Islet of Langerhans (tissue), 1 donor: Measurements from ENCODE around the gene SMAD6.
"Not testable (repeated sequence)": the region's sequence is repeated elsewhere in the genome, so short reads cannot be mapped to it uniquely, and the experiment has no call there.

Experiments
- FAIRE-seq: peaks from one replicate; lab custom pipeline; 2011; peaks lifted over from hg19 to GRCh38; lab: Jason Lieb, UNC

SMAD6 gene

DNA sequence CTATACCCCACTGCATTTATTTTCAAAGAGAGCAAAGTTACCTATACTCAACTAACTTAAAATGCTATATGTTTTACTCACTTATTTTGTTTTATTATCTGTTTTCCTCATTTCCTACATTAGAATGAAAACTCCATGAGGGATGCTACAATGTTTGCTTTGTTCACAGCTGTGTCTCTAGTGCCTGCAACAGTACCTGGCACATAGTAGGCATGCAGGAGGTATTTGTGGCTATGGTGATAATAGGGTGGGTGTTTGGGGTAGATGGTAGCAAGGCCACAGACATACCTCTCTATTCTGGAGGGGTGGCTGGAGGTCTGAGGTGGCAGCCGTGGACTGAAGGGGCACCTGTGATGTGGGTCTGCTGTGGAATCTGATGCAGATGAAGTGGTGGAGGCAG, 24.7 kb upstream of the SMAD6 start:
- FAIRE-seq = no peak

DNA sequence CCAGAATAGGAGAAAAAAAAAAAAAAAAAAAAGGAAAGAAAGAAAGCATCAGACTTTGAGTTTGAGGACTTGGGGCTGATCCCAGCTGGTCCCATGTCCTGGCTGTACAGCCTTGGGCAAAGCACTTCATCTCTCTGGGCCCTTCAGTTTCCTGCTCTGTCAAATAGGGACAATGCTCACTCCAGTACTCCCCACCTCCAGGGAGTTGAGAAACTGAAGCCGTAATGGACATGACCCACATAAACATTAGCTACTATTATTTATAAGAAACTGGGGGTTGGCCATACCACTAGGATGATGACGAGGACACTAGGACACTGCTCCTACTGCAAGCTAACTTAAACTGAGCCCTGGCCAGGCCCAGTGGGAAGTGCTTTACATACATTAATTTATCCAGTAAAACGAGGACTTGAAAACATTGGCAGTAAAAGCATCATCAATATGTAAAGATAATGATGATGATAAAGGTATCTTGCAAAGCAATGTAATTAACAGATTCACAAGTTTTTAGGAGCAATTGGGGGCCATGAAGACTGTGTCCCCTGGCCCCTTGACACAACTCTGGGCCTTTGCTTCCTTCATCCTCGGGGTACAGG, 22.9 kb upstream of the SMAD6 start:
- FAIRE-seq = no peak

DNA sequence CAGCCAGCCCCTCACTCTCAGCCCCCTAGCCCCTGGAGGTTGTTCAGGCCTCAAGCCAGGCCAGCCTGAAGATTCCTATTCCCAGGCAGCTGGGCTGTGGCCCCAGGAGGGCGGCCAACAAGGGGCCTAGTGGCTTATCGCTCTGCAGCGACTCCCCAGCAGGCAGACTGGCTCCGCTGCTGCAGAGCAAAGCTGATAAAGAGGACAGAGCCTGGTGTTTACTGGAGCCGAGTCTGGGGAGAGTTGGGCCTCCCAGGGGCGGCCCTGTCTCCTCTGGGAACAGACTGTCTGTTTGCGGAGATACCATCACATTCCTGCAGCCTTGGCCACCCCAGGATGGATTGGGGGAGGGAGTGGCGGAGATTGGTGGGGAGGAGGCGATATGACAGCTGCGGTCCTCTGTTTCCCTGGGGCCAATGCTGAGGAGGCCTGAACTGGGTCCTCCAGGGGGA, 22.4 kb upstream of the SMAD6 start:
- no peak for FAIRE-seq

DNA sequence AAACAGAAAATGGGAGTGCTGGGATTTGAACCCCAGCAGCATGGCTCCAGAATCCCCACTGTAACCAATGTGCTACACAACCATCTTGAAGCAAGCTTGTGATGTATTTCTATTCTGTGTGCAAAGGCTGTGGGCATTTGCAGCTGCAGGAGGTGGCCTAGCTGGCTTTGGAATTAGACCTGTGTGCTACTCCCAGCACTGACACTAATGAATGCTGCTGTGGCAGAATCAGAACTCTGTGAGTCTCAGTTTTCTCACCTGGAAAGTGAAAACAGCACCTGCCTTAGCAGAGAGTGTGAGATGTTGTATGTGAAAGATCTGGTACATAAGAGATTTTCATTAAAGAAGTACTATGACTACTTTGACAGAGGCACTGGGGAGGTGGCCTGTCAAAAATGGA, 21.5 kb upstream of the SMAD6 start:
- no peak for FAIRE-seq

DNA sequence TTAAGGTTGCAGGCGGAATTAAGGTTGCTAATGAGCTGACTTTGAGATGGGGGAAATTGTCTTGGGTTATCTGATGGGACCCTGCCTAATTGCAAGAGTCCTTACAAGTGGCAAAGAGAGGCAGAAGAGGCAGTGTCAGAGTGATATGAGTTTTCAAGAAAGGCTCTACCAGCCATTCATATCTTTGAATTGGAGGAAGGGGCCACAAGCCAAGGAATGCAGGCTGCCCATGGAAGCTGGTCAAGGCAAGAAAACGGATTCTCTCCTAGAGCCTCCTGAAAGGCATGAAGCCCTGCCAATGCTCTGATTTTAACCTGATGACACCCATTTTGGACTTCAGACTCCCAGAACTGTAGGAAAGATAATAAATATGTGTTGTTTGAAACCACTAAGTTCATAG, 20.6 kb upstream of the SMAD6 start:
- FAIRE-seq = no peak

DNA sequence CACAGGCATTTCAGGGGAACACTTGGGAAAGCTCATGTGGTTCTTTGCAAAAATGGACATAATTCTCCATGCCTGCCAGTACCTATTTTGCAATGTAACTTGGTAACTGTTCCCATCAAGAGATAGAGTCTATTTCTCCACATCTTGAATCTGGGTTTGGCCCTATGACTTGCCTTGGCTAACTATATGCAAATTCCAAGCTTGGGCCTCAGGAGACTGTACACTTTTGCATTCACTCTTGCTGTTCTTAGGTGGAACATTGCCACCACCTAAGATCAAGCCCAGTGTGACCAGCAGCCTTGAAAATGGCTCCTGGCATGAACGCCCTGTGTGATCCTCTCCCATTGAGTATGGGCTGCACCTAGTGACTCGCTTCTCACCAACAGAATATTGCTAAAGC, 19.8 kb upstream of the SMAD6 start:
- no peak for FAIRE-seq

DNA sequence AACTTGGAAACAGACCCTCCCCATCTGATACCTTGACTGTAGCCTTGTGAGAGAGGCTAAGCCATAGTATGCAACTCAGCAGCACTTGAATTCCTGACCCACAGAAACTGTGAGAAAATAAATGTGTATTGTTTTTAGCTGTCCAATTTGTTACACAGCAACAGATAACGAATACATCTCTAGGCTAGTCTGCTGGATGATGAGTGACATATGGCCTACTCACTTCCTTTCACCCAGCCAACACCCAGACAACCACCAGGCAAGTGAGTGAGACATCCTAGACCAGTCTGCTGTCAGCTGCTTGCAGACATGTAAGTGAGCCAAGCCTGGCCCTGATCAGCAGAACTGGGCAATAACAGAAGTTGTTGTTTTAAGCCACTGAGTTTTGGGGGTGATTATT, 19.2 kb upstream of the SMAD6 start:
- no peak for FAIRE-seq

DNA sequence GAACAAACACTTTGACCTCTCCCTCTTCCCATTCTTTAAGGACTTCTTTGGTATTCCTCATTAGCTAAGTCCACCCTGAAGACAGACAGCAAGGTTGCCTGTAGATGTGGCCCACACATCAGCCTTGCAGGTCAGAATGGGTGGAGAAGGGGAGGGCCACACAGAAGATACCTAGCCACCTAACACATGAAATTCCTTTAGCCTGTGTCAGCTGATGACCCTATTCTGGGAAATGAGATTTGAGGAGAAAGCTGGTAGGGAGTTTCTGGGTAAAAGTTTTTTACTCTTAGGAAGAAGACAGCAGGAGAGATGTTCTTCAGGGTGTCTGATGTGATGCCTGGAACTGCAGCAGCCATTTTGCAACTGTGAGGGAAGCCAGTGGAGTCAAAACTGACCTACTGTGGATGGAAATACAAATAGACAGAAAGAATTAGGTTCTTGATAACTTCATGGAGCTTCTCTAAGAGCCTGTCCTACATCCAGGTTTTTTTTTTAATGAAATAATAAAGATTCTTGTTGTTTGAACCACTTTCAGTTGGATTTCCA, 17.8 kb upstream of the SMAD6 start:
- no peak for FAIRE-seq

DNA sequence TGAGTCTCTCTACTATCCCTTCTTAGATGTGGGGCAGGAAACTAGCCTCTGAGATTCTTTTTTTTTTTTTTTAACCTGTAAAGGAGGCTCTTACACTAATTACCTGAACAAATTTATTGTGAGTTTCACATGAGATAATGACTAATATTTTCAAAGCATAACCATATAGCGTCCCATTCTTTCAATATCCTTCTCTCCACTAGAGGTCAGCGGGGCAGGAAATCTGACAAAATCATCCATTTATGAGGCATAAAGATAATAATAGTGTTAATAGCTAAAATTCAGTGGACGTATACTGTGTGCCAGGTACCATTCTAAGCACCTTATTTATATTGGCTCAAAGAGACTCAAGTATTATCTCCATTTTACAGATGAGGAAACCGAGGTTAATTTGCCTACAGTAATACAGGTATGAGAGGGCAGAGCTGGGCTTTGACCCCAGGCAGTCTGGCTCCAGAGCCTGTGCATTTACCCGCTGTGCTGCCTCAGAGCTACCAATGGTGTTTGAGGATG, 16.3 kb upstream of the SMAD6 start:
- no peak for FAIRE-seq

DNA sequence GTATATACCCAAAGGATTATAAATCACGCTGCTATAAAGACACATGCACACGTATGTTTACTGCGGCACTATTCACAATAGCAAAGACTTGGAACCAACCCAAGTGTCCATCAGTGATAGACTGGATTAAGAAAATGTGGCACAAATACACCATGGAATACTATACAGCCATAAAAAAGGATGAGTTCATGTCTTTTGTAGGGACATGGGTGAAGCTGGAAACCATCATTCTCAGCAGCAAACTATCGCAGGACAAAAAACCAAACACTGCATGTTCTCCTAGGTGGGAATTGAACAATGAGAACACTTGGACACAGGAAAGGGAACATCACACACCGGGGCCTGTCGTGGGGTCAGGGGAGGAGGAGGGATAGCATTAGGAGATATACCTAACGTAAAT, 11.1 kb upstream of the SMAD6 start:
- FAIRE-seq = not testable (repeated sequence)

DNA sequence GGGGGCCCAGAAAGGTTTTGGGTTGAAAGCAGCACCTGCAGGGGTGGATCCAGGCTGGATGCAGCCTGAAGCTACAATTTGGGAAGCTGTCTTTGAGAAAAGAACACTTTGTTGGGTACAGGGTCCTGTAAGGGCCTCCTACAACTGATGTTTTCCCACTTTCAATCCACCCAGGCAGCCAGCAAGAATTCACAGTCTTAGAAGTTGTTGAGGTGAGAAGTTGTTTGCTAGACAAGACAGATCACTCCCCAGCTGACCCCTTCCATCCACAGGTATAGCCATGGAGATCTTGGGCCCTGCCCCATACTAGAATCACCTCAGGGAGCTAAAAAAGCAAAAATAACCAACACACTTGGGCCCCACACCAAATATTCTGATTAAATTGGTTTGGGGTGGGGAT, 10.3 kb upstream of the SMAD6 start:
- no peak for FAIRE-seq

DNA sequence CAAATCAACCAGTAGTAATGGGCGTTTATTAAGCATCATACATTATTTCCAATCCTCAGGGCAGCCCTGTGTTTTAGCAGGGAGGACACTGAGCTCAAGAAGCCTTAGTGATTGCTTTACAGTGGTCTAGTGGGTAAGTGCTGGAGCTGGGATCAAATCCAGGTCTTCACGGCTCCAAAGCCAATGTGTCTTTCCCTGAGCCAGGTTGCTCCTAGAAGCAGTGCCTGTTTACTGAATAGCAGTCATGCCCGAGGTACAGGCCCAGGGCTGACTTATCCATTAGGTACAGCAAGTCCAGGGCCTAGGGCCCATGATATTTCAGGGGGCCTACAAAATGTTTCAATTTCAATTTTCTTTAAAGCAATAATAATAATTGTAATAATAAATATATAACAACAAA, 9.6 kb upstream of the SMAD6 start:
- no peak for FAIRE-seq

DNA sequence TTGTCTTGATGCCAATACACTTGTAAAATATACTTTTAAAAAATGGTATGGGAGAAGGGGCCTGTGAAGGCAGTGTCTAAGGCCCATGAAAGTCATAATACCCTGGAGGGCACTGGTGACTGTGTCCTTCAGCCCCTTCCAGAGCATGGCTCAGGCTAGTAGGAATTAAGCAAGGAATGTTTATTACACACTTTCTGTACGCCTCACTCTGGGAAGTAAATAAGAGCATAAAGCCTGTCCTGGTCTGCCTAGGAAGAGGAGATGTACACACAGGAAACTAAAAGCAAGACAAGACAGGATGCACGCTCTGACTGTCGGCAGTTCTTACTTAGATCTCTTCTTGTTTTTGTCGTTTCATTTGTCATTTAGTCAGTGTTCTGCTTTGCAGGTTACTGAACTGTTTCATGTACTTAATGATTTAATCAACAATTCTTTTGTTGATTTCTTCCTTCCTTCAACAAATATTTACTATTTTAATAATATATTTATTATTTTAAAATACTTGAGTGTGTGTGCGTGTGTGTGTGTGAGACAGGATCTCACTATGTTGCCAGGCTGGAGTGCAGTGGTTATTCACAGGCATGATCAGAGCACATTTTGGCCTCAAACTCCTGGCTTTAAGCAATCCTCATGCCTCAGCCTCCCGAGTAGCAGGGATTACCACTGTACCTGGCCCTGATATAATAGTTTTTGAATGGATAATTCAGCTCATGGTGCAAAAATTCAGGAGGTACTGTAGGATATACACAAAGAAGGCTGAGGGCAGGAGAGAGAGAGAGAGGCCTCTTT, 9.0 kb upstream of the SMAD6 start:
- FAIRE-seq = no peak

DNA sequence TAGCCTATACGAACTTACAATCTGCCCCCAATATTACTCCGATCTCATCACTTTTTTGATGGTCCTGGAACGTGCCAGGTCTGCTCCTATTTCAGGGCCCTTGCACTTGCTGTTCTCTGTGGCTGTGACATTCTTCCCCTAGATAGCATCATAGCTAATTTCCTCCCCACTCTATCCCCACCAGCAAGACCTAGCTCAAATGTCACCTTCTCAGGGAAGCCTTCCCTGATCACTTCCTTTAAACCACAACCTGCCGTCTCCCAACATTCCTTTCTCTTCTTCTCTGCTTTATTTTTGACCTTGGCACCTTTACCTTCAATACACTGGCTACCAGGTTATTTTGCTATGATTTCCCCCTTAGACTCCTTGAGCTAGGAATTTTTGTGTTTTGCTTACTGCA, 5.3 kb upstream of the SMAD6 start:
- FAIRE-seq = no peak

DNA sequence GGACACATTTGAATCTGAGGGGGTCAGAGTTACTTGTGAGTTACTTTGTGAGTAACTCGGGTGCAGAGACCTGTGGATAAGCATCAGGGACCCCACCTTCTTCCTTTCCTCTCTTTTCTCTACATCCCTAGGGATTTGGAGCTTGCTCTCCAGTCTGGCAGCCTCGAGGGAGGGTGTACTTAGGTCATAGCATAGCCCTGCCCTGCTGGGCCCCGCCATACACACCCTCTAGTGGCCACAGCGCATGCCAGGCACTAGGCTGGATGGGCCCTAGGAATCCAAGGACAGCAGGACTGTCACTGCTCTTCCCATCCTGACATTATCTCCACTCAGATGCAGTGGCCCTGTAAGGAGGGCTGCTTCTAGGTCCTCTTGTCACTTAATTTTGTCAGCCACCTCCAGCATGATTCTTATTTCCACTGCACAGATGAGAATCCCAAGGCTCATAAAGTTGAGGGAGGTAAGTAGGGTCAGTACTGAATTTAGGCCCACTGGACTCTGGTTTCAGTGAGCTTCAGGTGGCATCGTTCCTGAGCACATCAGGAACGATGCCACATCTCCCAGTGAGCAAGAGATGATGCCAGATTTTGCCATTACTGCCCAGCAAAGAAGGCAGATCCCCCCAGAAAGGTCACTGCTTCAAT, 3.6 kb upstream of the SMAD6 start:
- no peak for FAIRE-seq

DNA sequence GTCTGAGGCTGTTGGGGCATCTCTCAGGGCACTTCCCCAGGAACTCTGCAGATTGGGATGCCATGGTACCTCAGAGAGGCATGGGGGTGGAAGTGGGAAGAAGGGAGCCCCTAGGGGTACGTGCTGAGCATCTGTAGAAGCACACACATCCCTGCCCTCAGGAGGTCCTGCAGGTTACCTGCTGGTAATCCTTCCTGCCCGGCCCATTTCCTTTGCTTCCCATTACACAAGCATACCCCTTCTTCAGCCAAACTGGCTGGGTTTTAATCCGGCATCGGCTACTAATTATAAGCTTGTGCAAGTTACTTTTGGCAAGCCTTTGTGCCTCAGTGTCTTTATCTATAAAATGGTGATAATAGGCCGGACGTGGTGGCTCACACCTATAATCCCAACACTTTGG, 3.1 kb upstream of the SMAD6 start:
- FAIRE-seq = no peak

DNA sequence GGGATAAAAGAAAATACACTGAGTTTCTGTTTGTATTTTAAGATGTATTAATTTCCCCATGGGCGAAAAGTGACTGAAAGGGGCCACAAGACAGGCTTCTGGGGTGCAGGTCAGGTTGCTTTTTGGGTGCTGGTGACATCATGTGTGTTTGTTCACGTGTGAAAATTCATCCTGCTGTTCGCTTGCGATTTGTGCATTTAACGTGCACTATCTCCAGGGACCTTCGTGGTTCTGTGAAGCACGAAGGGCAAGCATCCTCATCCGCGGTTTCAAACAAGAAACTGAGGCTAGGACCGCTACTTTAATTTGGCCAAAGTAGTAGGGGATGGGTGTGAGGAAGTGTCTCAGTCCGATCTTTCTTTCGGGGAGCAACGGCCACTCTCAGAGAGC, 1.6 kb upstream of the SMAD6 start:
- FAIRE-seq = no peak

DNA sequence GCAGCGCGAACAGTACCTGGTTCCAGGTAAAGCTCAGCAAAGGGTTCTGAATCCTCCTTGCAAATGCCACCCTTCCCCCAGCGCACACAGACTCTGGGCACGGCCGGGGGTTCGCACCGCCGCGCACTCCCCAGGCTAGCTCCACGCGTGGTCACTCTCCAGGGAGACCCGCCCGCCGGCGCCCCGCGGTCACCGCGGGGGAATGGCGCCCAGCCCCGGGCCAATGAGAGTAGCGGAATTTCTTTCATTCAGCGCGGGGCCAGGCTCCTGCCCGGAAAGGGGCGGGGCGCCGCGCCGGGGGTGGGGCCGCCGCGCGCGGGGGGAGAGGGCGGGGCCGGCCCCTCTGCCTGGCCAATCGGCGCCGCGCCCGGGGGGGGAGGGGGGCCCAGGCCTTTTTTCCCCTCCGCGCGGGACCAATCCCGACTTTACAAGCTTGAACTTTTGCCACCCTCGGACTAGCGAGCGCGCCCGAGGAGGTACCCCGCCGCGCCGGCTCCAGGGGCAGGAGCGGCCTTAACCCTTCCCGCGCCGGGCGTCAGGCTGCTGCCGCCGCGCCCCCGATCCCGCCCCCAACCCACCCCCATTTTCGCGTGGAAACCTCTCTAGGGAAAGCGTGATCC, 1.1 kb upstream of the SMAD6 start:
- no peak for FAIRE-seq

DNA sequence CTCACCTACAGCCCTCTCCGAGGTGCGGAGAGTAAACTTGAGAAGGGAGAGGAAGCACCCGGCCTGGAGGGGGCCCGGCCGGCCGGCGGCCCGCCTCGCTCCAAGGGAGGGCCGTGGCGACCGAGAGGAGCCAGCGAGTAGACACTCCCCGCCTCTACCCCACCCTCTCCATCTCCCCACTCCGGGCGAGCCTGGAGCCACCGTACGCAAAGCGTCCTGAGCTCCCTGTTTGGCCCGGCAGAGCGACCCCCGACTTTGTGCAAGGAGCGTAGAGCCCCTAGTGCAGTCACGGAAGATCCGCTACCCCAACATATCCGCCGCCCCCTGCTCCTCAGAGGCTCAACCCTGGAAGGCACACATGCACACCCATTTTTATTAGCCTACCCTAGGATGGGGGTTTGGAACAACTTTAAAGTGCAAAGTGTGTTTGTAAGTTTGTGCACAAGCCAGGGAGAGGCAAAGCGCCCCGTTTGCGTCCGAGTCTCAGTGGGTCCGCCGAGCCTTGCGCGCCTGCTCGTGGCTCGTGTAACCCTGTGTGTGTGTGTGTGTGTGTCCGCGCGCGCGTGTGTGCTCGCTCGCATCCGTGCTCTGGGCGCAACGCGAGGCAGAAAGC, 508 bp upstream of the SMAD6 start:
- FAIRE-seq = no peak

DNA sequence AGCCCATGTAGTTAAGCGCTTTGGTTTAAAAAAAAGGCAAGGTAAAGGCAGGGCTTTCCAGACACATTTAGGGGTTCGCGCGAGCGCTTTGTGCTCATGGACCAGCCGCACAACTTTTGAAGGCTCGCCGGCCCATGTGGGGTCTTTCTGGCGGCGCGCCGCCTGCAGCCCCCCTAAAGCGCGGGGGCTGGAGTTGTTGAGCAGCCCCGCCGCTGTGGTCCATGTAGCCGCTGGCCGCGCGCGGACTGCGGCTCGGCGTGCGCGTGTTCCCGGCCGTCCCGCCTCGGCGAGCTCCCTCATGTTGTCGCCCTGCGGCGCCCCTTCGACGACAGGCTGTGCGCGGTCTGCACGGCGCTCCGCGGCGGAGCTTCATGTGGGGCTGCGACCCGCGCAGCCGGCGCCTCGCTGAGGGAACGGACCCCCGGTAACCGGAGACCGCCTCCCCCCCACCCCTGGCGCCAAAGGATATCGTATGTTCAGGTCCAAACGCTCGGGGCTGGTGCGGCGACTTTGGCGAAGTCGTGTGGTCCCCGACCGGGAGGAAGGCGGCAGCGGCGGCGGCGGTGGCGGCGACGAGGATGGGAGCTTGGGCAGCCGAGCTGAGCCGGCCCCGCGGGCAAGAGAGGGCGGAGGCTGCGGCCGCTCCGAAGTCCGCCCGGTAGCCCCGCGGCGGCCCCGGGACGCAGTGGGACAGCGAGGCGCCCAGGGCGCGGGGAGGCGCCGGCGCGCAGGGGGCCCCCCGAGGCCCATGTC, 927 bp downstream of the SMAD6 start:
- no peak for FAIRE-seq

DNA sequence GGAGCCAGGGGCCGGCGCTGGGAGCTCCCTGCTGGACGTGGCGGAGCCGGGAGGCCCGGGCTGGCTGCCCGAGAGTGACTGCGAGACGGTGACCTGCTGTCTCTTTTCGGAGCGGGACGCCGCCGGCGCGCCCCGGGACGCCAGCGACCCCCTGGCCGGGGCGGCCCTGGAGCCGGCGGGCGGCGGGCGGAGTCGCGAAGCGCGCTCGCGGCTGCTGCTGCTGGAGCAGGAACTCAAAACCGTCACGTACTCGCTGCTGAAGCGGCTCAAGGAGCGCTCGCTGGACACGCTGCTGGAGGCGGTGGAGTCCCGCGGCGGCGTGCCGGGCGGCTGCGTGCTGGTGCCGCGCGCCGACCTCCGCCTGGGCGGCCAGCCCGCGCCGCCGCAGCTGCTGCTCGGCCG, 1.5 kb downstream of the SMAD6 start:
- FAIRE-seq = no peak
